Measurements from ENCODE around the gene RPH3AL. TPM values are rescaled to one million over a fixed set of nuclear protein-coding genes. Genes with fewer than 3 reads are reported as not detected.

The RPH3AL gene
- total RNA-seq, 2 donors from 2014 or later = 9.7 to 11.2 TPM

DNA sequence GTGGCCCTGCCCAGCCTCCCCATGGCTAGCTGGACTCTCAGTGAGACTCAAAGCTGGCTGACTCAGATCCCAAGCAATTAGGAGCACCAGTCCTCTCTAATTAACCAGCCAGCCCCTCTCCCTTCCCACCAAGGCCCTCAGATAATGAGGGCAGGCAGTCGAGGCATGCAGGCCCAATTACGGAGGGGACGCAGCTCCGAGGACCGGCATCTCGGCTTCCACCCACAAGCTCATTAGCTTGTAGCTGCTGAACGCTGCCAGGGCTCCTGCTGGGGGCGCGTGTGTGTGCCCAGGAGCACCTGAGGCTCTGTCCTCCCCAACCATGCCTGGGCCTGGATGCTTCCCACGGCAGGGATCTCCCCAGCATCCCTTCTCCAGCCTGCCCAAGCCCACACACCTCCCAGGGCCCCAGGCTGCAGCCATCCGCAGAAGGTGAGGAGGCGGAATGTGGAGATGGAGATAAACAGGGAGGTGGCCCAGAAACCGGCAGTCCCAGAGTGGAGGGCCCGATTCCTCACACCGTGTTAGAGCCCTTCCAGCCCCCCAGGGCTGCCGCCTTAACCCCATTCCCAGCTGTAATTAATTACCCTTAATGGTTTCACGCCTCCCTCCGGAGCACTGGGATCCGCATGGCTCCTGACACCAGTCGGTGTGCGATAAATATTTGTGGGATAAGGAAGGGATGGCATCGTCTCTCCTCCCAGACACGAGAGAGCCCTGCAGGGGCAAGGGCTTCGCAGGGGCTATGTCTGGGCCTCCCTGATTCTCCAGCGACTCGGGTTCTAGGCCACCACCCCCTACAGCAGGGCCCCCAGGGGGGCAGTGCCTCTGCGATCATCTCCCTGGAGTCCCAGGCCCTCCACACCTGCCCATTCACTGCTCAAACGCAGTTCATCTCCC is 42.2 kb downstream of the RPH3AL start:
- intact Hi-C loops (cut with DNase I) = no loop called here
- DNase-seq (ENCODE audit: low spot score) = peak; percentile 61

DNA sequence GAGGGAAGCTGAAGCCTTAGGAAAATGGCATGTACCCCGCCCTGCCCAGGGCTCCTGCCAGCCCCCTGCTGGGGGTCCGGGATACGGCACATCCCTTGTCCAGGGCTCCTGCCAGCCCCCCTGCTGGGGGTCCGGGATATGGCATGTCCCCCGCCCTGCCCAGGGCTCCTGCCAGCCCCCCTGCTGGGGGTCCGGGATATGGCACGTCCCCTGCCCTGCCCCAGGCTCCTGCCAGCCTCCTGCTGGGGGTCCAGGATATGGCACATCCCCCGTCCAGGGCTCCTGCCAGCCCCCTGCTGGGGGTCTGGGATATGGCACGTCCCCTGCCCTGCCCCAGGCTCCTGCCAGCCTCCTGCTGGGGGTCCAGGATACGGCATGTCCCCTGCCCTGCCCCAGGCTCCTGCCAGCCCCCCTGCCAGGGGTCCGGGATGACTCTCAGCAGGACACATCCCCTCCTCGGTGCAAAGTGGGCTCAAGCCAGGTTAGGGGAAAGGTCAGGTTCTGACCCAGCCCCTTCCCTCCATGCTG is 43.2 kb downstream of the RPH3AL start:
- intact Hi-C loops (cut with DNase I) = no loop called here
- peak; percentile 61 for DNase-seq (ENCODE audit: low spot score)

DNA sequence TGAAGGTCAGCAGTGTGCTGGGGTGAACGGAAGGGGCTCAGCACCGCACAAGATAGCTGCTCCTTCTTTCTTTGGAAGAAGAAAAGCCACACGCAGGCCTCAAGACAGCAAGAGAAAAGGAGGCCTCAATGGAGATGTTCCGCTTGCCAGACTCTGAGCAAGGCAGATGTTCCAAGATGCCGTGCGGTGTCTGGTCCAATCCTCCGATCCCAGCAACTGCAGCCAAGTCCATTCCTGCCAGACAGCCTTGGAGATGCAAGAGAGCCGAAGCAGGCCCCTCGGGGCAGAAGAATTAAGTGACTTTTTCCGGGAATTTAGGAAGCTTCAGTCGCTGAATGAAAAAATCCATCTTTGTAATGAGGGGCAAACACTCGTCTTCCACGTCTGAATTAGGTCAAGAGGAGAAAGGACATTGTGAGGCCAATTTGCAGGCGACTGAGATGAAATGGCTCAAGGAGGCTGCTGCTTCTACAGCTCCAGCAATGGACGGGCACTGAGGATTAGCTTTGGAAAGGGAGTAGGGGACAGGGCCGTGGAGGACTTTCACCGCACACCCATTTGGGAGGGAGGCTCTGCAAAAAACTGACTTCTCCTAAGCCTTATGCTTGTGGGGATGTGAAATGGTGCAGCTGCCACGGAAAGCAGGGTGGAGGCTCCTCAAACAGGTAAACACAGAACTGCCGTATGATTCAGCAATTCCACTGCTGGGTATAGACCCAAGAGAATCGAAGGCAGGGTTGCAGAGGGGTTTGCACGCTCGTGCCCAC is 44.7 kb downstream of the RPH3AL start:
- DNase-seq (ENCODE audit: low spot score) = peak; percentile 88
- intact Hi-C loops (cut with DNase I) = no loop called here

DNA sequence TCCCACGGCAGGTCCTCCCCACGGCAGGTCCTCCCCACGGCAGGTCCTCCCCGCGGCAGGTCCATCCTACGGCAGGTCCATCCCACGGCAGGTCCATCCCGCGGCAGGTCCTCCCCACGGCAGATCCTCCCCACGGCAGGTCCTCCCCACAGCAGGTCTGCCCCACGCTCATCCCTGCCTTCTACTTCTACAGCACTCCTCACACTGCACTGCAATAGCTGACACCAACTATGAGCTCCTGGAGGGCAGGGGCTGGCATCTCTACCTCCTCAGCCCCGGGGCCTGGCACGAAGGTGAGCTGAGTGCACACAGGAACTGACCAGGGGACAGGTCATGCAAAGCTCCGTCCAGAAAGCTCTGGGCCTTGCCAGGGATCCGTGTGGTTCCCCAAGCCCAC is 45.3 kb downstream of the RPH3AL start:
- no peak for DNase-seq (ENCODE audit: low spot score)
- intact Hi-C loops (cut with DNase I) = no loop called here

DNA sequence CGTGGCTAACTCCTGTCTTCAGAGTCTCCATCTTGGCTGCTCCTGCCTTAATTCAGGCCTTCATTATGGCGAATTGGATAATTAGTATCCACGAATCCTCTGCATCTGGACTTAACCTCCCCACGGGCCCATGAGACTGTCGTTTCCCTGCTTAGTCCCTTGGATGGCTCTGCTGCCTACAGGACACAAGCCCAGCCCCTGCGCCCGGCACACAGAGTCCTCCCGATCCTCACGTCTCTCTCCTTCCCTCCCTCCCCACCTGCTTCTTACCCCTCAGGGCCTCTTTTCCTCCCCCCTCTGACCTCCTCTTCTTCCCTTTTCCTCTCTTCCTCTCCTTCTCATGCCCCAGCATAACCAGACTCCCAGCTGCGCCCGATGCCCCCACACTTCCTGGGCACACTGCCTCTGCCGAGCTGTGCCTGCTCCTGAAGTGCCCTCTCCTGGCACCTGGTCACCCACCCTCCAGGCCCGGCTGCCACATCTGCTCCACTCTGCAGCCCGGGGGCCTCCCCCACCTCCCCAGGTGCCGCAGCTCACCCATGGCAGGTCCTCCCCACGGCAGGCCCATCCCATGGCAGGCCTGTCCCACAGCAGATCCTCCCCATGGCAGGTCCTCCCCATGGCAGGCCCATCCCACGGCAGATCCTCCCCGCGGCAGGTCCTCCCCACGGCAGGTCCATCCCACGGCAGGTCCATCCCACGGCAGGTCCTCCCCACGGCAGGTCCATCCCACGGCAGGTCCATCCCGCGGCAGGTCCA is 45.9 kb downstream of the RPH3AL start:
- DNase-seq (ENCODE audit: low spot score) = peak; percentile 66
- intact Hi-C loops (cut with DNase I) = no loop called here

DNA sequence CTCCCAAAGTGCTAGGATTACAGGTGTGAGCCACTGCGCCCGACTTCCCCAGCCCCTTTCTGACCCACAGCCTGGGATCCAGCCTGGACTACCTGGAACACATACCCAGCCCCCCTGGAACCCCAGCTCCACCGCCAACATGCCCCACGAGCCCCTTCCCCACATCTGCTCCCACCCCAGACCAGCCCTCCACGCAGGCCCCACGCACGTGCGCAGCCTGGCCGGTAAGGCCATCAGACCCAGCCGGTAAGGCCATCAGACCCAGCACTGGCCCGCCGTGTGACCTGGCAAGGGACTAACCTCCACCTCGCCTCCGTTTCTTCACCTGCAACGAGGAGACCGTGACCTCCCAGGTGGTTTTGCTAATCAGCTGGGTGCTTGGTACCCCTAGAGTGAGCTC is 46.5 kb downstream of the RPH3AL start:
- intact Hi-C loops (cut with DNase I) = no loop called here
- DNase-seq (ENCODE audit: low spot score) = peak; percentile 68

DNA sequence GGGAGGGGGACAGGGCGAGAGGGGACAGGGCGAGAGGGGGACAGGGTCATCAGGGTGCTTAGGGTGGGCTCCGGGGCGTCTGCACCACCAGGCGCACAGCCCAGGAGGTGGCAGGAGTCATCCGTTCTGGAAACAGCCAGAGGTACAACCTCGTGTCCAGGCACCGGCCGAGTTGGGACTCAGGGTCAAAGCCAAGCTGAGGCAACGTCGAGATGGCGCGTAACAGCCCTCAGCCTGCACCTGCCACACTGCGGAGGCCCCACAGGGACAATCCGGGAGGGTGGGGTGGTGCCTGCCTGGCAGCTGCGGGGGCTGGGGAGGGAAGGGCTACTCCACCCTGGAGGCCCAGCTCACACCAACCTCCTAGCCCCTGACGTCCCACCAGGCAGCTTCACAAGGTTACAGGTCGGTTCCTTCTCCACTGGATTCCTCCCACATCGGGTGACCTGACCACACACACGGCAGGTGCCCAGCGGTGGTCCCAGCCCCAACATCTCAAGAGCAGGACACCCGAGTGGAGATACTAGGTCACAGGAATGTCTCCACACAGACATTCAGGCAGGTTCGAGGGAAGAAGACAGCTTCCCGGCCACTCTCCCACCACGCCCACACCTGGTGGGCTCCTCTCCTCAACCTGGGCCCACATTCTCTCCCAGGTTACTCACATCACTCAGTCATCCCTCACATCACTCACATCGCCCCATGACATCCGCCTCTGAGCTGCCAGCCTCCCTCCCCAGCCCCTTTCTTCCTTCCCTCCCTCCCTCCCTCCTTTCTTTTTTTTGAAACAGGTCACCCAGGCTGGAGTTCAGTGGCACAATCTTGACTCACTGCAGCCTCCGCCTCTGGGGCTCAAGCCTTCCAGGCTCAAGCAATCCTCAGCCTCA is 47.3 kb downstream of the RPH3AL start:
- DNase-seq (ENCODE audit: low spot score) = peak; percentile 80
- intact Hi-C loops (cut with DNase I) = no loop called here

DNA sequence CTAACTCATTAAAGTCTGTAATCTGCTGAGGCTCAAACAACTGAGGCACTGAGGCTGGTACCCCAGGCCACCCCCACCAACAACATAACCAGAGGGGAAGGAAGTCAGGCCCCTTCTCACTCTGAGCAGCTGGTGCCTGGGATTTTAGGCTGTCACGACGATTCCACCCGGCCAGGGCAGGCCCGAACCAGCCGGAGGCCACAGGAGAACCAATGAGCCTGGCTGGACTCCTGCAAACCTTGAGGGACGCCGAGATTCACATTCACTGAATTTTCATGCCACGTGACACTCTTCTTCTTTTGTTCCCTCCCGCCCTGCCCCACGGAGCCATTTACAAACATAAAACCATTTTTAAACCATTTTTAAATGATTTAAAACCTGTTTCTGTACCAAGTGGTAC is 48.1 kb downstream of the RPH3AL start:
- peak; percentile 79 for DNase-seq (ENCODE audit: low spot score)

DNA sequence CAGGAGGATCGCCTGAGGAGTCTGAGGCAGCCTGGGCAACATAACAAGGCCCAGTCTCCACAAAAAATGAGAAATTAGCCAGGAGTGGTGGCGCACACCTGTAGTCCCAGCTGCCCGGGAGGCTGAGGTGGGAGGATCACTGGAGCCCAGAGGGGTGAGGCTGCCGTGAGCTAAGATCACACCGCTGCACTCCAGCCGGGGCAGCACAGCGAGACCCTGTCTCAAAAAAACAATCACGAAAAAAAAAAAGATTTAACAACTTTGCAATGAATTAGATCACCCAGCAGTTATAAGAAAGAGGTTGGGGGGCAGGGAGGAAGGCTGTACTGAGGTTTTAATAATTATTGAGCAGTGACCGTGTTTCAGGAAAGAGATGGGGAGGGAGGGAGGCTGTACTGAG is 49.4 kb downstream of the RPH3AL start:
- intact Hi-C loops (cut with DNase I) = no loop called here
- DNase-seq (ENCODE audit: low spot score) = no peak

More for the DNA sequence above, 48.1 kb downstream of the RPH3AL start:
- intact Hi-C loops (cut with DNase I) = no loop called here

DNA sequence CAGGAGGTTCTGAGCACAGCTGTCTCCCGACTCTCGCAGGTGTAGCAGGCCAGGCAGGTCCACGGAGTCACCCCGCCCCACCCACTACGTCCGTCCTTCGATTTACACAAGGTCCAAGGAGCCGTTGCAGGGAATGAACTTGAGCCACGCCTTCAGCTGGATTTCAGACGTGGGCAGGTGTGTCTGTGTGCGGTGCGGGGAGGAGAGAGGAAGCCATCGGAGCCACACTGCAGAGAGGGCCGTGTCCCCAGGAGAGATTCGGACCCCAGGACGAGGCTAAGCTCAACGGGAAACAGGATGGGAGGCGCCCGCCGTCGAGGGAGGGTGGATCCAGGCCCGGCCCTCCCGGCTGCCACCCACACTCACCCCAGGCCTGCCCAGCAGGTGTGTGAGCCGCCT is 50.3 kb downstream of the RPH3AL start:
- intact Hi-C loops (cut with DNase I) = no loop called here
- DNase-seq (ENCODE audit: low spot score) = peak; percentile 77

DNA sequence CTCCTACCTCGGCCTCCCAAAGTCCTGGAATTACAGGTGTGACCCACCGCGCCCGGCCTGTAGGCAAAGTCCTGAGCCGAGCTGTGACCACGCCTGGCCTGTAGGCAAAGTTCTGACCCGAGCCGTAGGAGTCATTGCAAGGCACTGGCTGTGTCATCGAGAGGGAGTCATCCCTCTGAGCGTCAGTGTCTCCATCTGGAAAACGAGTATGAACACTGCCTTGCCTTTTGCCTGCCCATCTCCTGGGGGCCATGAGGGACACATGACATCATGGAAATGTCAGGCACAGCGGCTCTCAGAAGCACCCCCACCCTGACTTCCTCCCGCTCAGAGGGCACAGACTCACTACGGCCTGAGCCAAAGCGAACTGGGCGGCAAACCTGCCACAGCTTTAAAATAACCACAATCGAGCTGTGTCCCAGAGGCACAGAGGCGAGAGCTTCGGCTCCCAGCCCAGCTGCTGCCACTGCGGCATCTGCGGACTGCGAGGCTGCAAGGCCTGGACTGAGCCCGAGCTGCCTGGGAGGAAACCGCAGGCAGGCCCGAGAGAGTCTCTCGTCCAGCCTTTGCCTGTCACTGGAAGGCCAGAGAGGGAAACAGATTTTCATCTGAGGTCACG is 50.8 kb downstream of the RPH3AL start:
- intact Hi-C loops (cut with DNase I) = no loop called here
- peak; percentile 85 for DNase-seq (ENCODE audit: low spot score)

DNA sequence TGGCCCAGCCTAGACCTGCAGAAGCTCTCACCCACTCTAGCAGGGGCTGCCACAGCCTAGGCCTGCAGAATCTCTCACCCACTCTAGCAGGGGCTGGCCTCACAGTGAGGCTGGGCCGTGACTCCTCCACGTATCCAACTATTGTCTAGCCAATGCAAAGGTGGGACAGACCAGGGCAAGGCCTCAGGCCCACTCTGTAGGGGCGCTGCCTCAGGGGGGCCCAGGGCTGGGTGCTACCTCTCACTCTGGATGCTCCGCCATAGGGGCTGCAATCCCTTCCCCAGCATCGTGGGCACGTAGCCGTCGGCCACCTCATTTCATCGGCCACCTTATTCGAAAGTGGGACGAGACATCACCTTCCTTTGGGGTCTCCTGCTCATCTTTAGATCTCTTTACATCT is 51.7 kb downstream of the RPH3AL start:
- intact Hi-C loops (cut with DNase I) = no loop called here
- peak; percentile 69 for DNase-seq (ENCODE audit: low spot score)

DNA sequence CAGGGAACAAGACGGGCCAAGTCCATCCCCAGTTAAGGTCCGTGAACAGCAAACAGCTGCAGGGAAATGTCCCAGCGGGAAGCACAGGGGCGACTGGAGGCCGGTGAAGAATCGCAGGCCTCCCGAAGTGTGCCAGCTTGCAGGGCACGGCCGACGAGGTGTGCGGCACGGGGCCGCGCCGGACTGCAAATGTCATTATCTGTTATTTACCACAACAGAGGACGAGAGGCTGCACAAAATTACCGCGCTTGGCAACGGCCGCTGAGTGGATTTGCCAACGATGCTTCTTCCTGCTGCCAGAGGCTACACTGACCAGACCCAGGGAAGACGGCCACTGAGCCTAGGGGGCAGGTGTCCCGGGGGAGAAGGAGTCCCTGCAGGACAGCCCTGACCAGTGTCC is 53.1 kb downstream of the RPH3AL start:
- peak; percentile 60 for DNase-seq (ENCODE audit: low spot score)
- intact Hi-C loops (cut with DNase I) = no loop called here

DNA sequence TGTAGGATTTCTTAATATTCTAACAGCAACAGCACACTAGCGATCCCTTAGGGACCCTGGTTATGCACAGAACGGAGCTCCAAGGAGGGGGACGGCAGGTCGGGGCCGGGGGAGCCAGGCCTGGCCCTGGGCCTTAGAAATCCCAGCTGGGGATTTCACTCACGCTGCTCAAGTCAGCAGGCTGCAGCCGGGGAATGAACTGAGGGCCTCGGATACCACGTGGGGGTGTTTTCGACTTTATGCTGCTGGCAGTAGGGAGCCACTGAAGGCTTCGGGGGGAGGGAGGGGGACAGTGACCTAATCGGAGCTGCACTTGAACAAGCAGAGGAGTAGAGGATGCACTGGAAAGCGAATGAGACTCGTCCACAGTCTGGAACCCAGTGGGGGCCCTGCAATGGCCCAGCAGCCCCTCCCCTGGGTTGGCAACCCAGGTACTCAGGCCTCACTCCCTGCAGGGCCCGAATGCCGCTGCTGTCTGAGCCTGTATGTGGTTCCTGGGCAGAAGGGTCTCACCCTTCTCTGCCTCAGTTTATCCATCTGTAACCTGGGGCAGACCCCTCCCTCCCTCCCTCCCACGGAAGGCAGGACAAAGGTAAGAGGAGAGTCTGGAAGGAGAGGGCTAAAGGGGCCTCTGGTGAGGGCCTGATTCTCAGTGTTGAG is 53.7 kb downstream of the RPH3AL start:
- DNase-seq (ENCODE audit: low spot score) = peak; percentile 89
- intact Hi-C loops (cut with DNase I) = no loop called here

DNA sequence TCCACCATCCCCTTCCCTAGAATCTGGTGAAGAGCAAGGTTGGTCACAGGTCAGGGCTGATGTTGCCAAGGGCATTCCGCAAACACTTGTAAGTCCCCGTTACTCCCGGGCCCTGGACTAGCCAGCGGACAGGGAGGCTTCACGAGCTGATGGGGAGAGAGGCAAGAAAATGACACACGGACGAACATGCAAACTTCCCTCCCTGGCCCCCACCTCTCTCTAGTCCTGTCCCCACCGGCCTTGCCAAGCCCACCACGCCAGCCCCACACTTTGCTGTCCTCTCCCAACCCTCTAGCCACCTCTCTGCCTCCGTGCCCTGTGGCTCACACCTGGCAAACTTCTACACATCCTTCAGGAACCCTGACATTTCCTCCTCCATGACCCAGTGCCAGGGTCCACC is 54.8 kb downstream of the RPH3AL start:
- intact Hi-C loops (cut with DNase I) = no loop called here
- peak; percentile 78 for DNase-seq (ENCODE audit: low spot score)

DNA sequence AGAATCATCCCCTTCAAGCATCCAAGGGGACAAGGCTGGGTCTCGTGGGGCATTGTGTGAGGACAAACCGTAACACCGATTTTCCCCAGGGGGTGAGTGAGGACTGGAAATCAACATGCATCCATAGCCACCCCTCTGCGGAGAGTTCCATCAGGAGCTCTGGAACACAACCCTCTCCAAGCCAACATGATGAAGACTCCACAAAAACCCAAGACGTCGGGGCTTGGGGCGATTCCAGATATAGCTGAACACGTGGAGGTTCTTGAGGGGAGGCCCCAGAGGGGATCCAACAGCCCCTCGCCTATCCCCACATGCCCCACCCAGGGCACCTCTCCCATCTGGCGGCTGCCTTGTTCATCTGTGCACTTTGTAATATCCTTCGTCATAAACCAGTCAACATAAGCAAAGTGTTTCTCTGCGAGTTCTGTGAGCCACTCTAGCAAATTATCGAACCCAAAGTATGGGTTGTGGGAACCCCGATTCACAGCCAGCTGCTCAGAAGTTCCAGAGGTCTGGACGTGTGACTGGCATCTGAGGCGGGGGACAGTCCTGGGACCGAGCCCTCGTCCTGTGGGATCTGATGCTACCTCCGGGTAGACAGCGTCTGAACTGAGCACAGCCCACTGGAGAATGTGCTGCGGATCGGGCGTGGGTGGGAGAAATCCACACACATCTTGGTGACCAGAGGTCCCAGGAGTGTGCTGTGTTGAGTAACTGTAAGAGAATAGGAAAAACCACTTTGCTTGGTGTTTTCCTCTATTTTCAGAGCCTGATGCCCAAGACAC is 55.5 kb downstream of the RPH3AL start:
- peak; percentile 75 for DNase-seq (ENCODE audit: low spot score)
- intact Hi-C loops (cut with DNase I) = no loop called here

DNA sequence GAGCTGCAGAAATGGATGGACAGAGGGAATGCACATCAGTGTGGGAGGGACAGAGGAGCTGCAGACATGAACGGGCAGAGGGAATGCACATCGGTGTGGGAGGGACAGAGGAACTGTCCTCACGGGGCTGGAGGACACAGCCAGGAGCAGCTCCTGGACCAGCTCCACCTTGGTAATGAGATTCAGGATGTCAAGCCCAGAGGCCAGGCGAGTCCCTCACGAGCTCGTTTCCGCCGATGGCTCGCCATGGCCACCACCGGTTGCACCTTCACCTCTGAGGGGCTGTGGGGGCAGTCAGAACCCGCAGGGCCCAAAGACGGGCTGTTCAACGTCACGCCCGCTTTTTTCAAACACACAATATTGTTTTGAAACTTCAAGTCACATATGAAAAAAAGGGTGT is 56.2 kb downstream of the RPH3AL start:
- intact Hi-C loops (cut with DNase I) = no loop called here
- peak; percentile 61 for DNase-seq (ENCODE audit: low spot score)

Measured in posterior vena cava (tissue), 2 donors.